IMR-90 (cell line): Measurements from ENCODE around the gene TSGA10IP. TPM values are rescaled to one million over a fixed set of nuclear protein-coding genes. Genes with fewer than 3 reads are reported as not detected.

ENCODE experiments used
- CHD1 ChIP-seq: IDR thresholded peaks from 2 replicates; pipeline ENCODE4 v1.6.1; 2012; ENCODE audit warnings: low read depth, low read length, improper control_type of control experiment
- polyA plus RNA-seq, 3 experiments: library from polyadenylated mRNA; depleted of rRNA; stranded (reverse); fragments of >200 nt; gene quantifications; 2 replicates each; pipeline ENCODE4 v1.2.3, GENCODE V29; 2012; ENCODE audit warnings: low replicate concordance in 1 of 3
- total RNA-seq: library from RNA; depleted of rRNA; stranded (reverse); fragments of >200 nt; gene quantifications from 2 replicates; pipeline ENCODE4 v1.2.3, GENCODE V29; 2012; rRNA removed

TSGA10IP gene
- total and polyA plus RNA-seq, 2 of the 4 experiments (the other 2 are of a cell fraction) = 0.21 TPM; not detected in 1

DNA sequence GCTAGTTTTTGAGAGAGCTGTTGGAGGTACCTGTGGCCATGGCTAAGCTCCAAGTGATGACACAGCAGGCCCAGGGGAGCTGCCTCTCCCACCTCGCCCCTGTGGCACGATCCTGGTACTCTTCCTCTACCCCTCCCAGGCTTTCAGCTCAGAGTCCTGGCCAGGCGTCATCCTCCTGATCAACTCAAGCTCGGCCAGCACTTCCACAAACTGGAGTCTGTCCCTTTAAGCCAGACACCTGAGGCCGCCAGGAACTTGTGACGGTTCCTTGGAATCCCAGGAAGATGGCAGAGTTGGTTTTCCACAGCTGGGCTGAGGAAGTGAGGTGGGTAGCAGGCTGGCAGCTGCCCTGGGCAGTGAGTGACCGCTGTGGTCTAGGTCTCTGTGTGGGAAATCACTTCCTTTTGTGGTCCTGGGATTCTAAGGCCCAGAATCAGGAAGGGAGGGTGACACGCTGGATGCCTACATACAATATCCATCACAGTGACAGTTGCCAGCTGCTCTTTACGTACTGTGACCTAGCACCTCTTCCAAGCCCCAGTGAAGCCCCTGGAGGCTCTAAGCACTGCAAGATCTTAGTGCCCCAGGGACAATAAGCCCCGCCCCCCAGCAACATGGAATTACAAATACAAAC is 63.3 kb downstream of the TSGA10IP start (continued):
- no peak for TF ChIP-seq CHD1

Other genes with a start within 250 kb of the TSGA10IP start
- 28.6 and 33.3 TPM in 2 replicates for gene KAT5, start 233.2 kb upstream of the TSGA10IP start, total RNA-seq
- 34.2 and 41.1 TPM in 2 replicates for gene KAT5, start 233.2 kb upstream of the TSGA10IP start, polyA plus RNA-seq (2012; rRNA removed)
- 40.0 and 69.4 TPM in 2 replicates for gene RNASEH2C, start 224.7 kb upstream of the TSGA10IP start, total RNA-seq
- gene RNASEH2C, start 224.7 kb upstream of the TSGA10IP start, polyA plus RNA-seq (2012; rRNA removed) = 34.8 and 46.3 TPM in 2 replicates
- 2.2 and 2.5 TPM in 2 replicates for gene AP5B1, start 164.5 kb upstream of the TSGA10IP start, total RNA-seq
- 5.0 and 6.0 TPM in 2 replicates for gene AP5B1, start 164.5 kb upstream of the TSGA10IP start, polyA plus RNA-seq (2012; rRNA removed)
- not detected in 2 replicates for gene OVOL1, start 158.4 kb upstream of the TSGA10IP start, total RNA-seq
- not detected in 2 replicates for gene OVOL1, start 158.4 kb upstream of the TSGA10IP start, polyA plus RNA-seq (2012; rRNA removed)
- gene SNX32, start 111.5 kb upstream of the TSGA10IP start, total RNA-seq = 0.36 TPM in 1 of 2 replicates, not detected in the other
- 0.69 and 0.79 TPM in 2 replicates for gene SNX32, start 111.5 kb upstream of the TSGA10IP start, polyA plus RNA-seq (2012; rRNA removed)
- gene CFL1, start 87.3 kb upstream of the TSGA10IP start, total RNA-seq = 919 and 960 TPM in 2 replicates
- gene CFL1, start 87.3 kb upstream of the TSGA10IP start, polyA plus RNA-seq (2012; rRNA removed) = 2,231 and 2,466 TPM in 2 replicates
- gene MUS81, start 85.0 kb upstream of the TSGA10IP start, total RNA-seq = 22.5 and 23.7 TPM in 2 replicates
- 47.9 and 57.0 TPM in 2 replicates for gene MUS81, start 85.0 kb upstream of the TSGA10IP start, polyA plus RNA-seq (2012; rRNA removed)
- gene EFEMP2, start 72.7 kb upstream of the TSGA10IP start, total RNA-seq = 62.7 and 69.2 TPM in 2 replicates
- 431 and 601 TPM in 2 replicates for gene EFEMP2, start 72.7 kb upstream of the TSGA10IP start, polyA plus RNA-seq (2012; rRNA removed)
- 0.18 TPM in 1 of 2 replicates, not detected in the other for gene CTSW, start 65.6 kb upstream of the TSGA10IP start, total RNA-seq
- gene CTSW, start 65.6 kb upstream of the TSGA10IP start, polyA plus RNA-seq (2012; rRNA removed) = 0.07 and 0.23 TPM in 2 replicates
- 119 and 182 TPM in 2 replicates for gene FIBP, start 57.0 kb upstream of the TSGA10IP start, total RNA-seq
- 141 and 163 TPM in 2 replicates for gene FIBP, start 57.0 kb upstream of the TSGA10IP start, polyA plus RNA-seq (2012; rRNA removed)
- gene CCDC85B, start 54.8 kb upstream of the TSGA10IP start, total RNA-seq = 17.6 and 21.9 TPM in 2 replicates
- 35.4 and 62.1 TPM in 2 replicates for gene CCDC85B, start 54.8 kb upstream of the TSGA10IP start, polyA plus RNA-seq (2012; rRNA removed)
- 17.2 and 26.1 TPM in 2 replicates for gene FOSL1, start 45.1 kb upstream of the TSGA10IP start, total RNA-seq
- 97.4 and 107 TPM in 2 replicates for gene FOSL1, start 45.1 kb upstream of the TSGA10IP start, polyA plus RNA-seq (2012; rRNA removed)
- 19.4 and 20.3 TPM in 2 replicates for gene C11orf68, start 26.4 kb upstream of the TSGA10IP start, total RNA-seq
- gene C11orf68, start 26.4 kb upstream of the TSGA10IP start, polyA plus RNA-seq (2012; rRNA removed) = 96.1 and 104 TPM in 2 replicates
- 237 and 339 TPM in 2 replicates for gene DRAP1, start 26.1 kb upstream of the TSGA10IP start, total RNA-seq
- gene DRAP1, start 26.1 kb upstream of the TSGA10IP start, polyA plus RNA-seq (2012; rRNA removed) = 344 and 428 TPM in 2 replicates
- 25.5 and 32.5 TPM in 2 replicates for gene SART1, start 16.3 kb downstream of the TSGA10IP start, total RNA-seq
- 42.2 and 43.5 TPM in 2 replicates for gene SART1, start 16.3 kb downstream of the TSGA10IP start, polyA plus RNA-seq (2012; rRNA removed)
- 43.0 and 62.6 TPM in 2 replicates for gene EIF1AD, start 56.7 kb downstream of the TSGA10IP start, total RNA-seq
- gene EIF1AD, start 56.7 kb downstream of the TSGA10IP start, polyA plus RNA-seq (2012; rRNA removed) = 30.0 and 32.5 TPM in 2 replicates
- 35.0 and 36.6 TPM in 2 replicates for gene BANF1, start 57.0 kb downstream of the TSGA10IP start, total RNA-seq
- 242 and 249 TPM in 2 replicates for gene BANF1, start 57.0 kb downstream of the TSGA10IP start, polyA plus RNA-seq (2012; rRNA removed)
- 0.28 and 0.54 TPM in 2 replicates for gene CST6, start 66.5 kb downstream of the TSGA10IP start, total RNA-seq
- gene CST6, start 66.5 kb downstream of the TSGA10IP start, polyA plus RNA-seq (2012; rRNA removed) = 3.0 and 4.9 TPM in 2 replicates
- 0.18 and 0.28 TPM in 2 replicates for gene CATSPER1, start 81.0 kb downstream of the TSGA10IP start, total RNA-seq
- gene CATSPER1, start 81.0 kb downstream of the TSGA10IP start, polyA plus RNA-seq (2012; rRNA removed) = 0.91 and 1.0 TPM in 2 replicates
- gene GAL3ST3, start 103.7 kb downstream of the TSGA10IP start, total RNA-seq = not detected in 2 replicates
- gene GAL3ST3, start 103.7 kb downstream of the TSGA10IP start, polyA plus RNA-seq (2012; rRNA removed) = 0.19 TPM in 2 replicates
- gene SF3B2, start 106.9 kb downstream of the TSGA10IP start, total RNA-seq = 120 and 164 TPM in 2 replicates
- gene SF3B2, start 106.9 kb downstream of the TSGA10IP start, polyA plus RNA-seq (2012; rRNA removed) = 110 and 122 TPM in 2 replicates
- 7.3 and 8.6 TPM in 2 replicates for gene PACS1, start 124.8 kb downstream of the TSGA10IP start, total RNA-seq
- 29.0 and 32.0 TPM in 2 replicates for gene PACS1, start 124.8 kb downstream of the TSGA10IP start, polyA plus RNA-seq (2012; rRNA removed)